ENCODE results near the gene CRADD.

The CRADD gene

DNA sequence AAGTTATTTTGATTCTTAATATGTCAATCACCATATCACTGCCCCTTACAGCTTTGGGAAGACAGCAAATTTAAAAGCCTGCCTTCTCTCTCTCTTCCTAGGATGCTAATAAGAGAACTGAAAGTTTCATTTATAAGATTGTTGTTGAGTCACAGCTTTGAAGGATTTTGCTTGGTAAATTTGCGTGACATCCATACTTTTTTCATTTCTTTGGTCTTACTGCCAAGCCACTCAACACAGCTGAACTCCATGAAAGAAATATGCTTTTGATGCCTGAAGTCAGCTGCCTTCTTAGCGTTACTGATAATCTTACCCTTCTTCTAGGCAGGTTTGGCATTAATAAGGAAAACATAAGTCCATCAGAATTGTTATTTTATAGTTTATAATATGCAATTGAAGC is 155.0 kb downstream of the CRADD start:
- Histone ChIP-seq H3K27ac (ENCODE audit: extremely low read depth, low read depth, low read length) (no peak overlapping the region), H3K4me1 (ENCODE audit: control insufficient read depth, insufficient read depth, low read length) (no peaks in the 10 kb centered on the region), H3K9me3 (ENCODE audit: control insufficient read depth, insufficient read depth, low read depth, low read length) (no peaks in the 10 kb centered on the region), H3K4me3 (ENCODE audit: low read depth, low read length) (no peak overlapping the region), H3K36me3 (ENCODE audit: control insufficient read depth in 2 of 2, insufficient read depth in 1 of 2, low read length in 2 of 2) (no peaks in the 10 kb centered on the region)
- ChIA-PET CTCF (interaction anchor here (0.6 kb wide), 1 partner anchor 151 kb away, joined by 3 read pairs; no protein-coding TSS in a partner anchor), POLR2A (no interaction called here)
- TF ChIP-seq ZNF48 (tag by site-specific recombination; IDR thresholded peaks at IDR 0.05): no peak
- TF ChIP-seq, protein P1, sequence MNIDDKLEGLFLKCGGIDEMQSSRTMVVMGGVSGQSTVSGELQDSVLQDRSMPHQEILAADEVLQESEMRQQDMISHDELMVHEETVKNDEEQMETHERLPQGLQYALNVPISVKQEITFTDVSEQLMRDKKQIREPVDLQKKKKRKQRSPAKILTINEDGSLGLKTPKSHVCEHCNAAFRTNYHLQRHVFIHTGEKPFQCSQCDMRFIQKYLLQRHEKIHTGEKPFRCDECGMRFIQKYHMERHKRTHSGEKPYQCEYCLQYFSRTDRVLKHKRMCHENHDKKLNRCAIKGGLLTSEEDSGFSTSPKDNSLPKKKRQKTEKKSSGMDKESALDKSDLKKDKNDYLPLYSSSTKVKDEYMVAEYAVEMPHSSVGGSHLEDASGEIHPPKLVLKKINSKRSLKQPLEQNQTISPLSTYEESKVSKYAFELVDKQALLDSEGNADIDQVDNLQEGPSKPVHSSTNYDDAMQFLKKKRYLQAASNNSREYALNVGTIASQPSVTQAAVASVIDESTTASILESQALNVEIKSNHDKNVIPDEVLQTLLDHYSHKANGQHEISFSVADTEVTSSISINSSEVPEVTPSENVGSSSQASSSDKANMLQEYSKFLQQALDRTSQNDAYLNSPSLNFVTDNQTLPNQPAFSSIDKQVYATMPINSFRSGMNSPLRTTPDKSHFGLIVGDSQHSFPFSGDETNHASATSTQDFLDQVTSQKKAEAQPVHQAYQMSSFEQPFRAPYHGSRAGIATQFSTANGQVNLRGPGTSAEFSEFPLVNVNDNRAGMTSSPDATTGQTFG (tag by site-specific recombination; IDR thresholded peaks at IDR 0.05; ENCODE audit: borderline replicate concordance): no peak
- TF ChIP-seq ZNF654 (tag by site-specific recombination; IDR thresholded peaks at IDR 0.05; ENCODE audit: low read depth): no peak

GRCh38 chr12:93833946-93834345 is 156.8 kb downstream of the CRADD start:
- Histone ChIP-seq H3K9me3 (ENCODE audit: control insufficient read depth, insufficient read depth, low read depth, low read length) (no peaks in the 10 kb centered on the region), H3K4me3 (ENCODE audit: low read depth, low read length) (no peak overlapping the region), H3K4me1 (ENCODE audit: control insufficient read depth, insufficient read depth, low read length) (no peaks in the 10 kb centered on the region), H3K27ac (ENCODE audit: extremely low read depth, low read depth, low read length) (no peak overlapping the region), H3K36me3 (ENCODE audit: control insufficient read depth in 2 of 2, insufficient read depth in 1 of 2, low read length in 2 of 2) (no peaks in the 10 kb centered on the region)
- TF ChIP-seq ZNF707 (tag by site-specific recombination; IDR thresholded peaks at IDR 0.05) (no peak), ZNF132 (tag by site-specific recombination; IDR thresholded peaks at IDR 0.05; ENCODE audit: borderline replicate concordance) (no peak), SETDB1 (IDR thresholded peaks at IDR 0.05; ENCODE audit: insufficient read length, low read length) (no peak)
- CTCF ChIA-PET: no interaction called here
- POLR2A ChIA-PET: no interaction called here

DNA sequence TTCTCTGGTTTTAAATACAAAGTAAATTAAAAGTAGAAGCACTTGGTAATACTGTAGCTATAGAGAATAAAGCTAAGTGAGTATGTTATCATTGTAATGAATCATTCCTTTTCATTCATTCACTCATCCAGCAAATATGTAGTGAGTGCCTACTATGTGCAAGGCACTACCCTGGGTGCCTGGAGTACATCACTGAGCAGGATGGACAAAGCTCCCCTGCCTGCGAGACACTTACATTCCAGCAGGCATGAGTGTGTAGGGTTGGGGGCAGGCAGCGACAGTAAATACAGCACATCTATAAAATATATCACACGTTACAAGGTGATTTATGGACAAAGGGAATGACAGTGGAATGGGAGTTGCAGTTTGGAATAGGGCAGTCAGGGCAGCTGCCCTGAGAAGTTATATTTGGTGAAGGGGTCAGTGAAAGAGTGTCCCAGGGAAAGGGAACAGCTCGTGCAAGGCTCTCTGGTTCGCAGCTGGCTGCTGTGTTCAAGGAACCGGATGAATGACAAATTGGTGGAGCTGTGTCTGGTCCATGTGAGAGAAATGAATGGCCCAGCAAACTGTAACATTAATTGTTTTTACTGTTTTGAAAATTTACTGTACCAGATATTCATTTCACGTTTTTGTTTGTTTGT is 159.6 kb downstream of the CRADD start:
- H3K27ac ChIP-seq (ENCODE audit: extremely low read depth, low read depth, low read length): no peak overlapping the region
- no peaks in the 10 kb centered on the region for H3K36me3 ChIP-seq (ENCODE audit: control insufficient read depth in 2 of 2, insufficient read depth in 1 of 2, low read length in 2 of 2)
- no peak overlapping the region for H3K4me3 ChIP-seq (ENCODE audit: low read depth, low read length)
- ChIA-PET POLR2A (no interaction called here), CTCF (interaction anchor here (0.7 kb wide), 1 partner anchor 352 kb away, joined by 3 read pairs; no protein-coding TSS in a partner anchor)
- no peaks in the 10 kb centered on the region for H3K4me1 ChIP-seq (ENCODE audit: control insufficient read depth, insufficient read depth, low read length)
- H3K9me3 ChIP-seq (ENCODE audit: control insufficient read depth, insufficient read depth, low read depth, low read length): no peaks in the 10 kb centered on the region
- TF ChIP-seq ZBTB26 (tag by site-specific recombination; optimal IDR thresholded peaks at IDR 0.05) (no peak), ZNF792 (tag by site-specific recombination; IDR thresholded peaks at IDR 0.05) (no peak), ZNF311 (tag by site-specific recombination; IDR thresholded peaks at IDR 0.05; ENCODE audit: borderline replicate concordance) (no peak), ZNF558 (tag by site-specific recombination; IDR thresholded peaks at IDR 0.05) (no peak), ZNF529 (tag by site-specific recombination; IDR thresholded peaks at IDR 0.05; ENCODE audit: insufficient replicate concordance) (no peak), ZFP41 (tag by site-specific recombination; IDR thresholded peaks at IDR 0.05; ENCODE audit: borderline replicate concordance) (no peak), ZNF785 (tag by site-specific recombination; IDR thresholded peaks at IDR 0.05) (no peak), PRDM4 (tag by site-specific recombination; IDR thresholded peaks at IDR 0.05) (no peak), SP2 (tag by site-specific recombination; IDR thresholded peaks at IDR 0.05) (no peak), KLF1 (tag by site-specific recombination; IDR thresholded peaks at IDR 0.05) (no peak), ZNF37A (tag by site-specific recombination; IDR thresholded peaks at IDR 0.05) (no peak), ZNF398 (tag by site-specific recombination; IDR thresholded peaks at IDR 0.05) (no peak), ZNF23 (tag by site-specific recombination; IDR thresholded peaks at IDR 0.05; ENCODE audit: borderline replicate concordance) (no peak), BCL6B (tag by site-specific recombination; IDR thresholded peaks at IDR 0.05) (no peak), ZSCAN23 (tag by site-specific recombination; IDR thresholded peaks at IDR 0.05) (no peak), REPIN1 (tag by site-specific recombination; IDR thresholded peaks at IDR 0.05; ENCODE audit: low read depth) (no peak)

Measured in HEK293 (cell line).